Spleen (tissue), 7 donors: Measurements from ENCODE around the gene STIM1.

ENCODE experiments used
- POLR2A ChIP-seq, 3 donors: fragments of 450-650 bp; IDR thresholded peaks; one replicate each; pipeline ENCODE4 v1.5.1; 2017; ENCODE audit warnings: antibody characterized with exemption in 3 of 3, mild to moderate bottlenecking in 1 of 3
- POLR2AphosphoS5 ChIP-seq, 3 donors: sonication (generic); formaldehyde crosslinking; IDR thresholded peaks; one replicate each; pipeline ENCODE4 v1.5.1; 2017; ENCODE audit warnings: antibody characterized with exemption in 3 of 3
- TF ChIP-seq, protein P1 (sequence below), 11 experiments: fragments of 200-600 bp in 7 of 11; fragments of 450-650 bp in 4 of 11; sonication (generic) in 4 of 11; IDR thresholded peaks in 8 of 11; conservative IDR thresholded peaks in 3 of 11; 1 replicate in 7 of 11; 2 replicates in 4 of 11; pipeline versions ENCODE4 v1.4.0 to v1.8.0; 2016 to 2021; ENCODE audit warnings: antibody characterized with exemption in 11 of 11, inconsistent platforms in 4 of 11, mild to moderate bottlenecking in 1 of 11
- donor health status: DM: no; HTN: no; CAD: no; lungs with moderate emphysema.
- donor health status: DM: no; HTN: no; CAD: no.
- donor health status: DM: no; HTN: no; CAD: no.

DNA sequence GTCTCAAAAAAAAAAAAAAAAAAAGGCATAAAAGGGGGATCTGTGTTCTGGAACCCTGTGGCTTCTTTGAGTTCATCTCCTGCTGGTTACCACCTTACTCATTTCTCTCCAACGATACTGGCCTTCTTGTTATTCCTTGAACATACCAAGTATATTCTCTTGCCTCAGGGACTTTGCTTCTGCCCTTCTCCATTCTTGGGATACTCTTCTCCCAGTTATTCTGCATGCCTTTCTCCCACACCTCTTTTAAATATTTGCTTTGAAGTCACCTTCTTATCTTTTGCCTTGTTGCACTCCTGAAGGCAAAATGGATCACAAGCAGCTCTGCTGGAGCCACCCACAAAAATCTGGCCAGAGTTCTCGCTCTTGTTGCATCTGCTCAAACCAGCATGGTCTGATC lies 163.2 kb downstream of the STIM1 start:
- no peak for TF ChIP-seq POLR2AphosphoS5 (IDR thresholded peaks at IDR 0.05)
- TF ChIP-seq, protein P1, sequence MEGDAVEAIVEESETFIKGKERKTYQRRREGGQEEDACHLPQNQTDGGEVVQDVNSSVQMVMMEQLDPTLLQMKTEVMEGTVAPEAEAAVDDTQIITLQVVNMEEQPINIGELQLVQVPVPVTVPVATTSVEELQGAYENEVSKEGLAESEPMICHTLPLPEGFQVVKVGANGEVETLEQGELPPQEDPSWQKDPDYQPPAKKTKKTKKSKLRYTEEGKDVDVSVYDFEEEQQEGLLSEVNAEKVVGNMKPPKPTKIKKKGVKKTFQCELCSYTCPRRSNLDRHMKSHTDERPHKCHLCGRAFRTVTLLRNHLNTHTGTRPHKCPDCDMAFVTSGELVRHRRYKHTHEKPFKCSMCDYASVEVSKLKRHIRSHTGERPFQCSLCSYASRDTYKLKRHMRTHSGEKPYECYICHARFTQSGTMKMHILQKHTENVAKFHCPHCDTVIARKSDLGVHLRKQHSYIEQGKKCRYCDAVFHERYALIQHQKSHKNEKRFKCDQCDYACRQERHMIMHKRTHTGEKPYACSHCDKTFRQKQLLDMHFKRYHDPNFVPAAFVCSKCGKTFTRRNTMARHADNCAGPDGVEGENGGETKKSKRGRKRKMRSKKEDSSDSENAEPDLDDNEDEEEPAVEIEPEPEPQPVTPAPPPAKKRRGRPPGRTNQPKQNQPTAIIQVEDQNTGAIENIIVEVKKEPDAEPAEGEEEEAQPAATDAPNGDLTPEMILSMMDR (IDR thresholded peaks at IDR 0.05 in 8 of 11, conservative IDR thresholded peaks at IDR 0.05 in 3 of 11), result no peak
- no peak for TF ChIP-seq POLR2A (IDR thresholded peaks at IDR 0.05)
